SU-DHL-6 (cell line): ENCODE data around the gene TADA2B.
A peak's percentile ranks its signal among the peaks of the same experiment; 100 is the strongest.
"Not testable (repeated sequence)": the region's sequence is repeated elsewhere in the genome, so short reads cannot be mapped to it uniquely, and the experiment has no call there.

ENCODE experiments used
- H2AFZ ChIP-seq: fragments of 200-600 bp; sonication (generic); 2 replicates; pipeline ENCODE4 v1.6.1; 2014; ENCODE audit warnings: low read depth, mild to moderate bottlenecking, moderate library complexity, mixed read lengths, antibody characterized with exemption, low read length; ENCODE audit not compliant: severe bottlenecking
- H3F3A ChIP-seq: fragments of 200-600 bp; shearing (Covaris generic); 2 replicates; pipeline ENCODE4 v1.6.0; 2016; ENCODE audit warnings: antibody characterized with exemption, mild to moderate bottlenecking; ENCODE audit not compliant: insufficient read depth
- H3K27ac ChIP-seq: fragments of 200-600 bp; sonication (generic); 2 replicates; pipeline ENCODE4 v1.5.1; 2016; ENCODE audit warnings: low read depth, mild to moderate bottlenecking, low read length, moderate library complexity, mixed read lengths
- H3K27me3 ChIP-seq: fragments of 200-600 bp; sonication (generic), shearing (Covaris generic); 2 replicates; pipeline ENCODE4 v1.6.0; 2014; ENCODE audit warnings: mild to moderate bottlenecking, low read length
- H3K36me3 ChIP-seq: fragments of 200-600 bp; sonication (generic); 2 replicates; pipeline ENCODE4 v1.6.1; 2014; ENCODE audit warnings: mild to moderate bottlenecking, low read length, mixed read lengths
- H3K4me2 ChIP-seq: fragments of 300-600, 200-600 bp; shearing (Covaris generic), sonication (generic); 2 replicates; pipeline ENCODE4 v1.6.0; 2014; ENCODE audit warnings: low read length, low read depth, mild to moderate bottlenecking; ENCODE audit not compliant: poor library complexity, severe bottlenecking
- H3K4me3 ChIP-seq: fragments of 200-600 bp; sonication (generic); 2 replicates; pipeline ENCODE4 v1.5.1; 2014; ENCODE audit warnings: antibody characterized with exemption, low read length, mild to moderate bottlenecking, mixed read lengths; ENCODE audit not compliant: insufficient read depth, poor library complexity, severe bottlenecking
- H3K79me2 ChIP-seq: fragments of 200-600 bp; sonication (generic); 2 replicates; pipeline ENCODE4 v1.6.1; 2014; ENCODE audit warnings: mild to moderate bottlenecking, low read length, moderate library complexity; ENCODE audit not compliant: insufficient read depth
- H3K9ac ChIP-seq: fragments of 200-600 bp; sonication (generic); 2 replicates; pipeline ENCODE4 v1.7.0; 2014; ENCODE audit warnings: mild to moderate bottlenecking, low read length
- H3K9me2 ChIP-seq: fragments of 200-600 bp; sonication (generic); replicated peaks from 2 replicates; pipeline ENCODE4 v1.6.1; 2014; ENCODE audit warnings: low read length; ENCODE audit not compliant: insufficient read depth
- H3K9me3 ChIP-seq: fragments of 200-600 bp; sonication (generic); 2 replicates; pipeline ENCODE4 v1.6.1; 2014; ENCODE audit warnings: low read length, mixed read lengths; ENCODE audit not compliant: insufficient read depth
- H4K20me1 ChIP-seq: fragments of 200-600 bp; sonication (generic); 2 replicates; pipeline ENCODE4 v1.6.1; 2014; ENCODE audit warnings: low read depth, mild to moderate bottlenecking, antibody characterized with exemption, low read length, moderate library complexity, mixed read lengths
- CTCF ChIP-seq: fragments of 200-600 bp; sonication (generic); IDR thresholded peaks from one replicate; pipeline ENCODE4 v1.5.1; 2017; ENCODE audit warnings: antibody characterized with exemption, mild to moderate bottlenecking, low read length, moderate library complexity; ENCODE audit not compliant: insufficient read depth, poor library complexity, severe bottlenecking
- EZH2phosphoT487 ChIP-seq: fragments of 200-600 bp; sonication (generic), shearing (Covaris generic); conservative IDR thresholded peaks from 2 replicates; pipeline ENCODE4 v1.6.1; 2018; ENCODE audit warnings: mild to moderate bottlenecking, antibody characterized with exemption, low read length, moderate library complexity, mixed read lengths

Gene TADA2B

GRCh38 chr4:7101692-7102515 lies 58.7 kb downstream of the TADA2B start:
- Histone ChIP-seq H3K9me2 (no peaks in the 10 kb centered on the region), H3K4me2 (no peak overlapping the region), H3K79me2 (no peaks in the 10 kb centered on the region), H3K9me3 (no peaks in the 10 kb centered on the region), H3K27ac (no peak overlapping the region), H3K36me3 (no peaks in the 10 kb centered on the region), H3K9ac (no peak overlapping the region), H3F3A (no peaks in the 10 kb centered on the region), H4K20me1 (no peaks in the 10 kb centered on the region), H2AFZ (no peak overlapping the region), H3K4me3 (no peak overlapping the region), H3K27me3 (no peaks in the 10 kb centered on the region)
- TF ChIP-seq EZH2phosphoT487 (no peak), CTCF (peak; percentile 38)

- H3K9me3 ChIP-seq, H3K9me2 ChIP-seq, H3K4me3 ChIP-seq, H3K36me3 ChIP-seq, H2AFZ ChIP-seq, H3K9ac ChIP-seq, H3K27ac ChIP-seq, H3F3A ChIP-seq, H4K20me1 ChIP-seq, H3K27me3 ChIP-seq, H3K79me2 ChIP-seq: not testable (repeated sequence)
- H3K4me2 ChIP-seq, result peak overlapping the region; percentile 36
Measured at GRCh38 chr4:7102516-7102909, 59.3 kb downstream of the TADA2B start.

GRCh38 chr4:7103031-7103606 lies 59.9 kb downstream of the TADA2B start:
- H3K9ac ChIP-seq, result no peak overlapping the region

More at GRCh38 chr4:7103031-7103606, 59.9 kb downstream of the TADA2B start:
- Histone ChIP-seq H3K36me3 (no peaks in the 10 kb centered on the region), H3F3A (no peaks in the 10 kb centered on the region), H3K27me3 (no peaks in the 10 kb centered on the region), H3K9me3 (no peaks in the 10 kb centered on the region), H3K9me2 (no peaks in the 10 kb centered on the region), H3K27ac (no peak overlapping the region), H3K79me2 (no peaks in the 10 kb centered on the region), H3K4me3 (peak overlapping the region; percentile 37), H4K20me1 (no peaks in the 10 kb centered on the region), H3K4me2 (peak overlapping the region; percentile 36), H2AFZ (no peak overlapping the region)
- TF ChIP-seq CTCF, result no peak
- no peak for TF ChIP-seq EZH2phosphoT487
